Calu3 (cell line): ENCODE data around the gene RFX7. TPM values are rescaled to one million over a fixed set of nuclear protein-coding genes. Genes with fewer than 3 reads are reported as not detected.

Experiments used
- BruUV-seq: library from RNA; stranded (reverse); fragments of 400-500 nt; replicated peaks from 2 replicates; lab custom pipeline; 2021; lab: Mats Ljungman, UMichigan
- CTCF ChIA-PET: fragments of 300-600 bp; sonication (Branson Sonifier 250); formaldehyde crosslinking; loops from one replicate; lab custom pipeline; 2022; ENCODE audit warnings: antibody characterized with exemption; lab: Charles Lee
- DNase-seq: peaks from one replicate; pipeline ENCODE4 v3.0.0; 2022
- H3K27ac Mint-ChIP-seq: one replicate; pipeline ENCODE4 v1.8.0; 2022; ENCODE audit warnings: mixed read lengths; ENCODE audit not compliant: unreplicated experiment
- H3K27me3 Mint-ChIP-seq: one replicate; pipeline ENCODE4 v1.8.0; 2022; ENCODE audit warnings: mixed read lengths; ENCODE audit not compliant: unreplicated experiment
- H3K36me3 Mint-ChIP-seq: one replicate; pipeline ENCODE4 v1.8.0; 2022; ENCODE audit warnings: mild to moderate bottlenecking, moderate library complexity, mixed read lengths; ENCODE audit not compliant: insufficient read depth, unreplicated experiment
- H3K4me1 Mint-ChIP-seq: one replicate; pipeline ENCODE4 v1.8.0; 2022; ENCODE audit warnings: mild to moderate bottlenecking, low read depth, mixed read lengths; ENCODE audit not compliant: unreplicated experiment
- H3K4me3 Mint-ChIP-seq: one replicate; pipeline ENCODE4 v1.8.0; 2022; ENCODE audit warnings: mild to moderate bottlenecking, low read depth, moderate library complexity, mixed read lengths; ENCODE audit not compliant: unreplicated experiment
- H3K9me3 Mint-ChIP-seq: one replicate; pipeline ENCODE4 v1.8.0; 2022; ENCODE audit warnings: low read depth, mixed read lengths; ENCODE audit not compliant: unreplicated experiment
- CTCF ChIP-seq: fragments of 200-600 bp; IDR thresholded peaks from one replicate; pipeline ENCODE4 v1.8.0; 2022; ENCODE audit warnings: antibody characterized with exemption; ENCODE audit not compliant: unreplicated experiment
- intact Hi-C: fragments of 100-400 bp; cut with micrococcal nuclease; formaldehyde crosslinking; loops from one replicate; pipeline ENCODE4 v1.10.0; 2022; ENCODE audit not compliant: unreplicated experiment
- total RNA-seq: library from RNA; stranded (reverse); gene quantifications from 2 replicates; pipeline ENCODE4 v1.2.3, GENCODE V29; 2022

Gene RFX7
- total RNA-seq, 1 experiment from 2014 or later, result 31.4 TPM

- no TSS peak for BruUV-seq
- H3K27ac Mint-ChIP-seq, result peak overlapping the region; percentile 98
- CTCF ChIA-PET, result interaction anchor here (0.6 to 1.4 kb wide), 7 partner anchors 10 to 547 kb away, joined by 3 to 5 read pairs (median 3); no protein-coding TSS in a partner anchor
- H3K4me1 Mint-ChIP-seq, result peaks cover 78% of the 10 kb centered on the region
- intact Hi-C loops, result loop anchor here (2.0 to 5.0 kb wide), 2 partner anchors 126 to 200 kb away; partner anchors contain the start of gene RFX7
- H3K4me3 Mint-ChIP-seq, result peak overlapping the region; percentile 47
- H3K9me3 Mint-ChIP-seq, result peaks cover 14% of the 10 kb centered on the region
- no peak for DNase-seq
- H3K27me3 Mint-ChIP-seq, result no peaks in the 10 kb centered on the region
- no peak for TF ChIP-seq CTCF
- H3K36me3 Mint-ChIP-seq, result peaks cover 36% of the 10 kb centered on the region
Measured at GRCh38 chr15:56042982-56043980, 200.4 kb downstream of the RFX7 start.

GRCh38 chr15:56042498-56042897 lies 201.2 kb downstream of the RFX7 start:
- CTCF ChIA-PET, result interaction anchor here (0.6 to 1.4 kb wide), 10 partner anchors 11 to 548 kb away, joined by 3 to 5 read pairs (median 3); no protein-coding TSS in a partner anchor
- BruUV-seq, result no TSS peak
- peaks cover 12% of the 10 kb centered on the region for H3K9me3 Mint-ChIP-seq
- H3K27ac Mint-ChIP-seq, result peak overlapping the region; percentile 98
- peak overlapping the region; percentile 47 for H3K4me3 Mint-ChIP-seq
- TF ChIP-seq CTCF, result no peak
- intact Hi-C loops, result loop anchor here (2.0 to 5.0 kb wide), 2 partner anchors 125 to 200 kb away; partner anchors contain the start of gene RFX7
- no peaks in the 10 kb centered on the region for H3K27me3 Mint-ChIP-seq
- peaks cover 36% of the 10 kb centered on the region for H3K36me3 Mint-ChIP-seq
- peaks cover 73% of the 10 kb centered on the region for H3K4me1 Mint-ChIP-seq
- peak; percentile 49 for DNase-seq

- Mint-ChIP-seq H3K36me3 (peaks cover 36% of the 10 kb centered on the region), H3K4me1 (peaks cover 72% of the 10 kb centered on the region), H3K27ac (peak overlapping the region; percentile 98), H3K4me3 (peak overlapping the region; percentile 47), H3K9me3 (peaks cover 10% of the 10 kb centered on the region), H3K27me3 (no peaks in the 10 kb centered on the region)
- no TSS peak for BruUV-seq
- intact Hi-C loops, result loop anchor here (2.0 to 5.0 kb wide), 2 partner anchors 125 to 201 kb away; partner anchors contain the start of gene RFX7
- CTCF ChIA-PET, result interaction anchor here (0.6 to 1.4 kb wide), 9 partner anchors 12 to 286 kb away, joined by 3 read pairs; no protein-coding TSS in a partner anchor
- DNase-seq, result peak; percentile 44
- no peak for TF ChIP-seq CTCF
Measured at GRCh38 chr15:56042031-56042430, 201.6 kb downstream of the RFX7 start.
